Measurements from ENCODE around the gene RASAL1. TPM values are rescaled to one million over a fixed set of nuclear protein-coding genes. Genes with fewer than 3 reads are reported as not detected.

RASAL1 gene
- total RNA-seq, 1 donor from 2014 or later, result 11.0 TPM

GRCh38 chr12:113169697-113170096 is 34.1 kb upstream of the RASAL1 start:
- no peaks in the 10 kb centered on the region for H3K27me3 ChIP-seq
- intact Hi-C loops (cut with DNase I), result no loop called here
- H3K4me1 ChIP-seq, result no peaks in the 10 kb centered on the region
- DNase-seq (ENCODE audit: extremely low spot score in 2 of 2), result no peak
- no peak overlapping the region for H3K27ac ChIP-seq
- peaks cover 10 to 88% of the 10 kb centered on the region in 2 donors for H3K36me3 ChIP-seq
- H3K4me3 ChIP-seq, result no peak overlapping the region
- TF ChIP-seq, protein P1, sequence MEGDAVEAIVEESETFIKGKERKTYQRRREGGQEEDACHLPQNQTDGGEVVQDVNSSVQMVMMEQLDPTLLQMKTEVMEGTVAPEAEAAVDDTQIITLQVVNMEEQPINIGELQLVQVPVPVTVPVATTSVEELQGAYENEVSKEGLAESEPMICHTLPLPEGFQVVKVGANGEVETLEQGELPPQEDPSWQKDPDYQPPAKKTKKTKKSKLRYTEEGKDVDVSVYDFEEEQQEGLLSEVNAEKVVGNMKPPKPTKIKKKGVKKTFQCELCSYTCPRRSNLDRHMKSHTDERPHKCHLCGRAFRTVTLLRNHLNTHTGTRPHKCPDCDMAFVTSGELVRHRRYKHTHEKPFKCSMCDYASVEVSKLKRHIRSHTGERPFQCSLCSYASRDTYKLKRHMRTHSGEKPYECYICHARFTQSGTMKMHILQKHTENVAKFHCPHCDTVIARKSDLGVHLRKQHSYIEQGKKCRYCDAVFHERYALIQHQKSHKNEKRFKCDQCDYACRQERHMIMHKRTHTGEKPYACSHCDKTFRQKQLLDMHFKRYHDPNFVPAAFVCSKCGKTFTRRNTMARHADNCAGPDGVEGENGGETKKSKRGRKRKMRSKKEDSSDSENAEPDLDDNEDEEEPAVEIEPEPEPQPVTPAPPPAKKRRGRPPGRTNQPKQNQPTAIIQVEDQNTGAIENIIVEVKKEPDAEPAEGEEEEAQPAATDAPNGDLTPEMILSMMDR (IDR thresholded peaks at IDR 0.05), result no peak
- TF ChIP-seq POLR2A (IDR thresholded peaks at IDR 0.05) (no peak), POLR2AphosphoS5 (IDR thresholded peaks at IDR 0.05; ENCODE audit: insufficient read depth in 1 of 2, low read depth in 1 of 2) (no peak)
- H3K9me3 ChIP-seq, result no peaks in the 10 kb centered on the region

GRCh38 chr12:113167868-113168267 is 32.3 kb upstream of the RASAL1 start:
- Histone ChIP-seq H3K36me3 (peaks cover 10 to 90% of the 10 kb centered on the region in 2 donors), H3K27ac (no peak overlapping the region), H3K27me3 (no peaks in the 10 kb centered on the region), H3K4me1 (no peaks in the 10 kb centered on the region), H3K4me3 (no peak overlapping the region), H3K9me3 (no peaks in the 10 kb centered on the region)
- no peak for TF ChIP-seq POLR2A (IDR thresholded peaks at IDR 0.05)
- no peak for TF ChIP-seq POLR2AphosphoS5 (IDR thresholded peaks at IDR 0.05; ENCODE audit: insufficient read depth in 1 of 2, low read depth in 1 of 2)
- TF ChIP-seq, protein P1 (IDR thresholded peaks at IDR 0.05), result no peak
- DNase-seq (ENCODE audit: extremely low spot score in 2 of 2), result no peak
- intact Hi-C loops (cut with DNase I), result no loop called here

DNA sequence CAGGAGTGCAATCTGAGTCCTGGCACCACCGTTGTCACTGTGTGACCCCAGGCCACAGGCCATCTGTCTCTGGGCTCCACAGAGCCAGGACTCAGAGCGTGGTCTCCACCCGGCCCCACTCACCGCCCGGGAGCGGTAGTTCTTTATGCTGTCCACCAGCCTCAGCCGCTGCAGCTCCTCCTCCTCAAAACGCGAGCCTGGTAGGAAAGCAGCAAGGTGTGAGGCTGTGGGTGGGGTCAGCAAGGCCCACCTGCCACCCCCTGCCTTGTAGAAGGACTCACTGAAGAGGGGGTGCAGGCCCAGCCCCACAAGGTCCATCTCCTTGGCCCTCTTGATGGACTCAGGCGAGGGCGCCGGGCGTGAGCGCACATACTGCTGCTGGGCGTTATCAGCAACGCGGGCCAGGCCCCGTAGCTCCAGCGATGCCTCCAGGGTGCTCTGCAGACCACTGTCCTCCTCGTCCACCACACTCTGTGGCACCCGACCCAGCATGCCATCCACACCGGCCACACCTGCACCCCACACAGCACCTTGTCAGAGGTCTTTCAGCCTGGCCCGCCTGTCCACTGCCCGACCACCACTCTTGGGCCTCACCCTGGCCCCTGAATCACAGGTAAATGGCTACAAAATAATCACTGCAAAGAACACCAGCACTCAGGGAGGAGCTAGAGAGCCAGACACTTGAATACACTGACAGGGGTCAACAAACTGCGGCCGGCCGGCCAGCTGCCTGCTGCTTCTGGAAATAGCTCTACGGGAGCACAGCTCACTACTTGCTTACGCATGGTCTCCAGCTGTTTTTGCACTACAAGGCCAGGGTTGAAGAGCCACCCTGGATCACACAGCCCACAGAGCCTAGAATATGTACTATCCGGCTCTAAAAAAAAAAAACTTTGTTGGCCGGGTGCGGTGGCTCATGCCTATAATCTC is 30.2 kb upstream of the RASAL1 start:
- Histone ChIP-seq H3K4me1 (no peaks in the 10 kb centered on the region), H3K27me3 (no peaks in the 10 kb centered on the region), H3K4me3 (no peak overlapping the region), H3K36me3 (peaks cover 10 to 88% of the 10 kb centered on the region in 2 donors), H3K27ac (no peak overlapping the region), H3K9me3 (no peaks in the 10 kb centered on the region)
- no peak for DNase-seq (ENCODE audit: extremely low spot score in 2 of 2)
- TF ChIP-seq, protein P1 (IDR thresholded peaks at IDR 0.05), result no peak
- TF ChIP-seq POLR2A (IDR thresholded peaks at IDR 0.05) (no peak), POLR2AphosphoS5 (IDR thresholded peaks at IDR 0.05; ENCODE audit: insufficient read depth in 1 of 2, low read depth in 1 of 2) (no peak)
- intact Hi-C loops (cut with DNase I), result no loop called here

DNA sequence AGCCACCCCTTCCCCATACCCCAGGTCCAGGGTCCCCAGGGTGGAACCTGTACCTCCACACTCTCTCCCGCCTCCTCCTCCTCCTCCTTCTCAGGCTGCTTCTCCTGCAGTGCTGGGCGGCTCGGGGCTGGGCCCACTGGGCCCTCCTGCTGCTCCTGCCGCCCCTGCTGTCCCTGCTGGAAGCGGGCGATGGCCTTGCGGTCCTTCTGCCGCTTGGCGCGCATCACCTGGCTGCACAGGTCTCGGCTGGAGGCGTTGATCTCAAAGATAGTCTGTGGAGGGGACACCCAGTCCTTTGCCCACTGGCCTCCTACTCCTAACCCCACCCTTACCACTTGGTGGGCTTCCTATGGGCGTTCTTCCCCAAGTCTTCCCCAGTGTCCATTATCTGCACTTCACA is 28.5 kb upstream of the RASAL1 start:
- Histone ChIP-seq H3K36me3 (peaks cover 10 to 88% of the 10 kb centered on the region in 2 donors), H3K4me3 (no peak overlapping the region), H3K9me3 (no peaks in the 10 kb centered on the region), H3K27me3 (no peaks in the 10 kb centered on the region), H3K4me1 (no peaks in the 10 kb centered on the region), H3K27ac (no peak overlapping the region)
- TF ChIP-seq POLR2AphosphoS5 (IDR thresholded peaks at IDR 0.05; ENCODE audit: insufficient read depth in 1 of 2, low read depth in 1 of 2) (no peak), POLR2A (IDR thresholded peaks at IDR 0.05) (no peak)
- TF ChIP-seq, protein P1 (IDR thresholded peaks at IDR 0.05), result no peak
- DNase-seq (ENCODE audit: extremely low spot score in 2 of 2), result no peak
- intact Hi-C loops (cut with DNase I), result no loop called here

GRCh38 chr12:113163030-113163360 is 27.4 kb upstream of the RASAL1 start:
- Histone ChIP-seq H3K4me3 (no peak overlapping the region), H3K9me3 (no peaks in the 10 kb centered on the region), H3K4me1 (no peaks in the 10 kb centered on the region), H3K36me3 (peaks cover 7 to 88% of the 10 kb centered on the region in 2 donors), H3K27me3 (no peaks in the 10 kb centered on the region), H3K27ac (no peak overlapping the region)
- TF ChIP-seq POLR2A (IDR thresholded peaks at IDR 0.05) (no peak), POLR2AphosphoS5 (IDR thresholded peaks at IDR 0.05; ENCODE audit: insufficient read depth in 1 of 2, low read depth in 1 of 2) (no peak)
- TF ChIP-seq, protein P1 (IDR thresholded peaks at IDR 0.05), result no peak
- no peak for DNase-seq (ENCODE audit: extremely low spot score in 2 of 2)
- intact Hi-C loops (cut with DNase I), result no loop called here
